Activated naive CD8-positive, alpha-beta T cell treated with anti-CD3 and anti-CD28 coated beads, Interleukin-2, amount 10 ng/mL, durations not matched to agents 7 days and 5 days (primary cell): ENCODE results near the gene THSD4. TPM values are rescaled to one million over a fixed set of nuclear protein-coding genes. Genes with fewer than 3 reads are reported as not detected.

Experiments used
- ATAC-seq: fragments of 150-1000 bp; cut with Tn5 transposase; one replicate; pipeline ENCODE4 v1.10.0; 2021; ENCODE audit warnings: low read depth, moderate library complexity
- POLR2A ChIA-PET: fragments of 350-600 bp; sonication (Branson Sonifier 250); formaldehyde crosslinking; loops from one replicate; lab custom pipeline; 2021; ENCODE audit warnings: antibody characterized with exemption; lab: Charles Lee
- DNase-seq: peaks from one replicate; pipeline ENCODE4 v3.0.0; 2021
- H3K27ac Mint-ChIP-seq: one replicate; pipeline ENCODE4 v1.8.0; 2022; ENCODE audit warnings: mild to moderate bottlenecking, mixed read lengths
- H3K27me3 Mint-ChIP-seq: one replicate; pipeline ENCODE4 v1.8.0; 2022; ENCODE audit warnings: mild to moderate bottlenecking, moderate library complexity, mixed read lengths
- H3K36me3 Mint-ChIP-seq: one replicate; pipeline ENCODE4 v1.8.0; 2021; ENCODE audit warnings: mild to moderate bottlenecking, mixed read lengths
- H3K4me1 Mint-ChIP-seq: one replicate; pipeline ENCODE4 v1.8.0; 2021; ENCODE audit warnings: mixed read lengths
- H3K4me3 Mint-ChIP-seq: one replicate; pipeline ENCODE4 v1.8.0; 2022; ENCODE audit warnings: mild to moderate bottlenecking, moderate library complexity, mixed read lengths
- H3K9me3 Mint-ChIP-seq: one replicate; pipeline ENCODE4 v1.8.0; 2021; ENCODE audit warnings: mixed read lengths
- total RNA-seq, 2 experiments: library from RNA; stranded (reverse); gene quantifications; one replicate each; pipeline ENCODE4 v1.2.3, GENCODE V29; 2021

THSD4 gene
- total RNA-seq, 2 experiments from 2014 or later = not detected

DNA sequence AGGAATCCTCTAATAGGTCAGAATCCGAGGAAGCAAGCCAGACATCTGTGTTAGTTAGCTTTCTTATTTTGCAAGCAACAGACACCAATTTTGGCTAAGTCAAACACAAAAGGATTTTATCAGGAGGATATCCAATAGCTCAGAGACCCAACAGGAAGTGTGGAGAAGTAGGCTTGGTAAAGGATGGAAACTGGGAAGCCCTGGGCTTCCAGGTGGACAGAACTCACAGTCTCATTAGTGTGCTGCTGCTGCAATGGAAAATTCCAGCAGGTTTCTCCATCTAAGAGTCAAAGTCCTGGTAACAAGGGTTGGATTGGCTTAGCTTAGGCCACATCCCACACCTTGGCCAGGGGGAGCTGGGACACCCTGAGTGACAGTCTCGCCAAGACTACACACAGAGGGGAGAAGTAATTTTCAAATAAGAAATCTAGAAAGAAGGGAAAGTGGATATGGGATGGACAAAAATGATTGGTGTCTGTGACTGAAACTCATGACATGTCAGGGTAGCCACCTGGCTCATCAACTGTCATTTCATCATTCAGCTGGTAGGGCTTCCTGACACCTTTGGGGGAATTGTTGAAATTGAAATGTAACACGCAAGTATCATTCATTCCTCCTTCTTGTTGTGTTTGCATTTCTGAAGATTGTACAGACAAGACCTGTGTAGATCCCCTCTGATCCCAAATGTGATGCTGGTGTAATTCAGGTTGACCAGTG is 158.6 kb downstream of the THSD4 start:
- no peak overlapping the region for H3K27ac Mint-ChIP-seq
- POLR2A ChIA-PET = no interaction called here
- ATAC-seq (no peak), DNase-seq (no peak)
- H3K4me1 Mint-ChIP-seq = no peaks in the 10 kb centered on the region
- no peaks in the 10 kb centered on the region for H3K9me3 Mint-ChIP-seq
- H3K36me3 Mint-ChIP-seq = no peaks in the 10 kb centered on the region
- peaks cover 3% of the 10 kb centered on the region for H3K27me3 Mint-ChIP-seq
- no peak overlapping the region for H3K4me3 Mint-ChIP-seq

GRCh38 chr15:71274448-71274798 is 159.2 kb downstream of the THSD4 start:
- Mint-ChIP-seq H3K4me3 (no peak overlapping the region), H3K9me3 (no peaks in the 10 kb centered on the region), H3K27ac (no peak overlapping the region), H3K27me3 (peaks cover 3% of the 10 kb centered on the region), H3K36me3 (no peaks in the 10 kb centered on the region), H3K4me1 (no peaks in the 10 kb centered on the region)
- DNase-seq (no peak), ATAC-seq (no peak)
- POLR2A ChIA-PET = no interaction called here

DNA sequence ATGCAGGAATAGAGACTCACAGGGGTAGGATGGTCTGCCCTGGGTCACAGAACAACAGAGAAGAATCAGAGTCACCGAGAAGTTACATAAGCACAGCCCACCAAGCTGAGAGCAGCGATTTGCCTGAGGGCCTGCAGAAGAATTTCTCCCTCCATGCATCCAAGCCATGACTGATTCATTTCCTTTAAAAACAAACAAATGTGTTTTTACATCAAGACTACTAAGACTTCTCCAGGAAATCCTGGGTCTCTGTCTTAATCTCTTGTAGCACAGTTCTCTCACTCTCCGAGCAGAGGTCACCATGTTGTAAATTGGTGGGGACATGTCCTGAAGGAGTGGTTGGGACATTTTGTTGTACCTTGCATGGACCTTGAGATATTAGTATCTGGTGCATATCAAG is 159.8 kb downstream of the THSD4 start:
- Mint-ChIP-seq H3K4me1 (no peaks in the 10 kb centered on the region), H3K36me3 (no peaks in the 10 kb centered on the region), H3K27ac (no peak overlapping the region), H3K9me3 (no peaks in the 10 kb centered on the region), H3K4me3 (no peak overlapping the region), H3K27me3 (peaks cover 5% of the 10 kb centered on the region)
- DNase-seq (no peak), ATAC-seq (no peak)
- POLR2A ChIA-PET = no interaction called here

DNA sequence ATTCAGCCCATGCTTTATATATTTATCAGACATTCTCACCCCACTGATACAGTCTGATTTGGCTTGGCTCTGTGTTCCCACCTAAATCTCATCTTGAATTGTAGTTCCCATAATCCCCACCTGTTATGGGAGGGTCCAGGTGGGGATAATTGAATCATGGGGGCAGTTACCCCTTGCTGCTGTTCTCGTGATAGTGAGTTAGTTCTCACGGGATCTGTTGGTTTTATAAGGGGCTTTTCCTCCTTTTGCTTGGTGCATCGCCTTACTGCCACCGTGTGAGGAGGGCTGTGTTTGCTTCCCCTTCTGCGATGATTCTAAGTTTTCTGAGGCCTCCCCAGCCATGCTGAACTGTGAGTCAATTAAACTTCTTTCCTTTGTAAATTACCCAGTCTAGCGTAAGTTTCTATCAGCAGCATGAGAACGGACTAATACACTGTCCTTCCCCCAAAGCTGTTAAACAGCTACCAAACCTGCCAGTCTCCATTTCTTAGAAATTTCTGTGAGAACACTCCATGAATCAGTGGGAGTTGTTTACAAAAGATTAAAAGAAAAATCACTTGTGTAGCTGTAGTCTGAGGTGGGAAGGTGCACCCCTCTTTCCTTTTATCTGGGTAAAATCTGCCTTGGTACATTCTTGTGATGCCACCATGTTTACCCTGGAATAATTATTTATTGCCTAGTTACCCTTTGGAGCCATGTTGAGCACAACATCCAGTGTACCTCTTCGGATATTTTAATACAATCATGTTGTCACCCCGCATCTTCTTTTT is 160.5 kb downstream of the THSD4 start:
- H3K4me3 Mint-ChIP-seq = no peak overlapping the region

DNA sequence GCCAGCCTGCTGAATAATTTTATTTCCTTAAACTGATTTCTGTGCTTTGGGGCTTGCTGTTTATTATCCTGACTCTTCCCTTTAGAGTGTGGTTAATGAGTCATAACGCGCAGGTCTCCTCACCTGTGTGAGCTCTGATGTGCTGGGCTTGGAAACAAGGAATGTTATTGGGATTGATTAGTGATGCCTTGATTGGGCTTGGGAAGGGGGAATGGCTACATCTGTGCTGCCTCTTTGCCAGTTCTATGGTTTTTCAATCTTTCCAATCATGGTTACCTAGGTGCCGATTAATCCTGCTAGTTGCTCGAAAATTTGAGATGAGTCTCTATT is 161.0 kb downstream of the THSD4 start:
- H3K9me3 Mint-ChIP-seq = no peaks in the 10 kb centered on the region
- no peaks in the 10 kb centered on the region for H3K4me1 Mint-ChIP-seq
- H3K27me3 Mint-ChIP-seq = peaks cover 8% of the 10 kb centered on the region
- POLR2A ChIA-PET = no interaction called here
- H3K36me3 Mint-ChIP-seq = no peaks in the 10 kb centered on the region
- DNase-seq = no peak
- H3K27ac Mint-ChIP-seq = no peak overlapping the region
- H3K4me3 Mint-ChIP-seq = no peak overlapping the region
- no peak for ATAC-seq

More for the DNA sequence above, 160.5 kb downstream of the THSD4 start:
- Mint-ChIP-seq H3K9me3 (no peaks in the 10 kb centered on the region), H3K27me3 (peaks cover 8% of the 10 kb centered on the region), H3K36me3 (no peaks in the 10 kb centered on the region), H3K27ac (no peak overlapping the region), H3K4me1 (no peaks in the 10 kb centered on the region)
- DNase-seq (no peak), ATAC-seq (no peak)
- POLR2A ChIA-PET = no interaction called here

- H3K27ac Mint-ChIP-seq = no peak overlapping the region
- no peaks in the 10 kb centered on the region for H3K9me3 Mint-ChIP-seq
- peaks cover 10% of the 10 kb centered on the region for H3K27me3 Mint-ChIP-seq
- H3K4me1 Mint-ChIP-seq = no peaks in the 10 kb centered on the region
- POLR2A ChIA-PET = no interaction called here
- ATAC-seq (no peak), DNase-seq (no peak)
- H3K36me3 Mint-ChIP-seq = no peaks in the 10 kb centered on the region
- H3K4me3 Mint-ChIP-seq = no peak overlapping the region
These were observed 163.9 kb downstream of the THSD4 start for GRCh38 chr15:71278989-71279756.

DNA sequence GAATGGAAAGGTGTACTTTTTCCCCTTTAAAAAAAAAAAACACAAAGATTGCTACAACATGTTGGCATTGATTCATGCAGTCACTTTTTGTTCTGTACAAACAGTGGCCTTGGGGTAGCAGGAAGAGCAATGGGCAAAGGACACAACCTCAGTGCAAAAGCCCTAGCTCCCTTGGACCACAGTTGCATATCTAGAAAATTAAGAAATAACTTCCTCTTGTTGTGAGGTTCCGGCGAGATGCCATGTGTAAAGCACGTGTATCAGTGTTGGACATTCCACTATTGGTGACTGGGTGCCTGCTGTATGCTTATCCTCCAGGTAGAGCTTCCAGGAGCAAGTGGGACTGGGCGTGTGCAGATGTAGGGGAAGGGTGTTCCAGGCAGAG is 164.5 kb downstream of the THSD4 start:
- POLR2A ChIA-PET = no interaction called here
- no peak for ATAC-seq
- no peaks in the 10 kb centered on the region for H3K4me1 Mint-ChIP-seq

DNA sequence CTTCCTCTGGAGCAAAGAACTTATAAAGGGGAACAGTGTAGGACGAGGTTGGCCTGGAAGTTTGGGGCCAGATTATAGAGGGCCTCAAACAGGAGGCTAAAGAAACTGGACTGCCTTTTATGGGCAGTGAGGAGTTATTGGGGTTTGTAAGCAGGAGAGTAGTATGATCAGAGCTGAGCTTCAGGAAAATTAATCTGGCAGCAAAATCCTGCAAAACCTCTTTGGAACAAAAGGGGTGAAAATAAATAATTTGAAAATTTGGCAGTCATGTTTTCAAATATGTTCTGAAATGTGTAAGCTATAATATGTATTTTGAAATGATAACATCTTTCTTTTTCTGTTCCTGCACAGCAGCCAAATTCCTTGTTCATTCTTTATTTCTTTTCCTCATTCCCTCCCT is 164.9 kb downstream of the THSD4 start:
- H3K27ac Mint-ChIP-seq = no peak overlapping the region
- no peaks in the 10 kb centered on the region for H3K36me3 Mint-ChIP-seq
- H3K9me3 Mint-ChIP-seq = no peaks in the 10 kb centered on the region
- POLR2A ChIA-PET = no interaction called here
- DNase-seq (no peak), ATAC-seq (no peak)
- H3K4me3 Mint-ChIP-seq = no peak overlapping the region
- peaks cover 10% of the 10 kb centered on the region for H3K27me3 Mint-ChIP-seq
- no peaks in the 10 kb centered on the region for H3K4me1 Mint-ChIP-seq

More for the DNA sequence above, 164.5 kb downstream of the THSD4 start:
- H3K36me3 Mint-ChIP-seq = no peaks in the 10 kb centered on the region
- peaks cover 10% of the 10 kb centered on the region for H3K27me3 Mint-ChIP-seq
- DNase-seq = no peak
- H3K27ac Mint-ChIP-seq = no peak overlapping the region
- no peaks in the 10 kb centered on the region for H3K9me3 Mint-ChIP-seq
- no peak overlapping the region for H3K4me3 Mint-ChIP-seq

GRCh38 chr15:71281256-71281655 is 166.0 kb downstream of the THSD4 start:
- H3K27me3 Mint-ChIP-seq = peaks cover 7% of the 10 kb centered on the region
- H3K9me3 Mint-ChIP-seq = no peaks in the 10 kb centered on the region
- no peak for ATAC-seq
- no peak overlapping the region for H3K27ac Mint-ChIP-seq
- H3K4me1 Mint-ChIP-seq = no peaks in the 10 kb centered on the region
- no peaks in the 10 kb centered on the region for H3K36me3 Mint-ChIP-seq
- H3K4me3 Mint-ChIP-seq = no peak overlapping the region
- no peak for DNase-seq
- POLR2A ChIA-PET = interaction anchor here (0.5 kb wide), 1 partner anchor 1424 kb away, joined by 3 read pairs; no protein-coding TSS in a partner anchor

DNA sequence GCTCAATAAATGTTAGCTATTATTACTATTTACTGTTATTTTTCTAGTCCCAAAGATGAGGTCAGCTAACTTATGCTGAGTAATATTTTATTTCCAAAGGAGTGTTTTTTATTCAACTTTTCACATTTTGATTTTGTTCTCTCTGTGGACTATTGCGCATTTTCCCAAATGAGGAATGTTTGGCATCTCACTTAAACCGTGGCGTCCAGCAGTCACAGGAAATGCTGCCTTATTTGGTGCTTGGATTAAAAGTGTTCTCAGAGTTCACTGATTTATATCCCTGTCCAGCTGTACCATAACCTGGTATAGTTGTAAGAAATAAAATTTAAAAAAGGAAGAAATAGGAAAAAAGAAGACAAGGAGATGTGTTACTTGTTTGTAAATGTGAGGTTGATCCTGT is 166.8 kb downstream of the THSD4 start:
- POLR2A ChIA-PET = interaction anchor here (0.5 kb wide), 1 partner anchor 1424 kb away, joined by 3 read pairs; no protein-coding TSS in a partner anchor
- no peaks in the 10 kb centered on the region for H3K36me3 Mint-ChIP-seq

GRCh38 chr15:71288348-71288955 is 173.2 kb downstream of the THSD4 start:
- DNase-seq (no peak), ATAC-seq (no peak)
- Mint-ChIP-seq H3K36me3 (no peaks in the 10 kb centered on the region), H3K27ac (no peak overlapping the region), H3K4me3 (no peak overlapping the region), H3K9me3 (no peaks in the 10 kb centered on the region), H3K4me1 (peaks cover 12% of the 10 kb centered on the region), H3K27me3 (peaks cover 18% of the 10 kb centered on the region)
- POLR2A ChIA-PET = no interaction called here

More for the DNA sequence above, 166.8 kb downstream of the THSD4 start:
- ATAC-seq (no peak), DNase-seq (no peak)
- Mint-ChIP-seq H3K27me3 (peaks cover 7% of the 10 kb centered on the region), H3K4me3 (no peak overlapping the region), H3K27ac (no peak overlapping the region), H3K4me1 (no peaks in the 10 kb centered on the region), H3K9me3 (no peaks in the 10 kb centered on the region)

DNA sequence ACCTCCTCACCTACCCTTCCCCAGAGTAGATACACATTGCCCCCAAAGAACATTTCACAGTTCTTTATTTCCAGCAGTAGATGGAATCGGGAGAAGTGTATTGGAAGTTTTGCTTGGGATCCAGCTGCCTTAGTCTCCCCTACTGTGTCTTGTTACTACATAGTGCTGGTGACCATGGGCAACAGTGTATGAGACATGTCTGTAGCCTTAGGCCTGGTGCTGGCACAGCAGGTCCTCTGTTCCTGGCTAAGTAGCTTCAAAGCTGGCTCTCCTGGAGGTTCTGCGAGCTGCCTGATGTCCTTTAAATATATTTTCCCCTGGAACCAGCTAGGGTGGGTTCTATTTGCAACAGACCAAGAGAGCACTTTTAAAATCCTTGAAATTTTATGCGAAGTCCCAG is 174.7 kb downstream of the THSD4 start:
- Mint-ChIP-seq H3K4me3 (no peak overlapping the region), H3K9me3 (peaks cover 1% of the 10 kb centered on the region), H3K27ac (no peak overlapping the region), H3K4me1 (peaks cover 12% of the 10 kb centered on the region), H3K27me3 (peaks cover 22% of the 10 kb centered on the region), H3K36me3 (no peaks in the 10 kb centered on the region)
- no peak for DNase-seq
- POLR2A ChIA-PET = no interaction called here
- ATAC-seq = no peak

GRCh38 chr15:71290881-71291635 is 175.8 kb downstream of the THSD4 start:
- Mint-ChIP-seq H3K27ac (no peak overlapping the region), H3K4me1 (peaks cover 13% of the 10 kb centered on the region), H3K27me3 (peaks cover 22% of the 10 kb centered on the region), H3K36me3 (no peaks in the 10 kb centered on the region), H3K4me3 (no peak overlapping the region), H3K9me3 (peaks cover 1% of the 10 kb centered on the region)
- ATAC-seq = no peak
- no peak for DNase-seq
- POLR2A ChIA-PET = no interaction called here
